GM12874 (cell line): ENCODE data around the gene ITCH.

Source experiments
- TF ChIP-seq, protein P1 (sequence below): IDR thresholded peaks from 2 replicates; pipeline ENCODE4 v1.5.1; 2011; ENCODE audit warnings: low read depth, mild to moderate bottlenecking, control low read depth, low read length, moderate library complexity; ENCODE audit not compliant: insufficient read depth

Gene ITCH

DNA sequence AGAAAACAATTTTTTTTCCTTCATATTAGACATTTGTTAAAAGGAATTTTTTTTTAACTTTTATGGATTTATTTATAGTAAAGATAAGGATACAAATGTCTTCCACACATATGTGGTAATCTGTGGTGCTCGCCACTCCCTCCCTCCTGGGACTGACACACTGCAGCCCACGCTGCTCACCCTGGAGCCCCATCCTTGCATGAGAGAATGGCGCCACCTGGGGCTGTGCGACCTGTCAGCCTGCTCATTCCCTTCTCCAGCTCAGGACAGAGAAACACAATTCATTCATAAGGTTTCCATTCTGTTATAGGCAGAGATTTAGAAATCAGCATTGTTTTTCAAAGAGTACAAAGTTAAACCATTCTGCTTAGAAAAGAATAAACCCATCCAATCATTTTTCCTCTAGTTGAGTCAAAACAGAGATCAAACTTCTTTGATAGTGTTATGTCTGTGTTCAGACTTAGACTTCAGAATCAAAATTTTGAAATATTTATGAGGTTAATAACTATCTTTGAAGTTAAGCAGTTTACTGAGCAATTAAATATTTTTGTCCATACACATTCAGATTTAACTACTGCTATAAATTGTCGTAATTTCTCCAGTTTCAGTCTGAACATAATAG is 110.3 kb downstream of the ITCH start:
- TF ChIP-seq, protein P1, sequence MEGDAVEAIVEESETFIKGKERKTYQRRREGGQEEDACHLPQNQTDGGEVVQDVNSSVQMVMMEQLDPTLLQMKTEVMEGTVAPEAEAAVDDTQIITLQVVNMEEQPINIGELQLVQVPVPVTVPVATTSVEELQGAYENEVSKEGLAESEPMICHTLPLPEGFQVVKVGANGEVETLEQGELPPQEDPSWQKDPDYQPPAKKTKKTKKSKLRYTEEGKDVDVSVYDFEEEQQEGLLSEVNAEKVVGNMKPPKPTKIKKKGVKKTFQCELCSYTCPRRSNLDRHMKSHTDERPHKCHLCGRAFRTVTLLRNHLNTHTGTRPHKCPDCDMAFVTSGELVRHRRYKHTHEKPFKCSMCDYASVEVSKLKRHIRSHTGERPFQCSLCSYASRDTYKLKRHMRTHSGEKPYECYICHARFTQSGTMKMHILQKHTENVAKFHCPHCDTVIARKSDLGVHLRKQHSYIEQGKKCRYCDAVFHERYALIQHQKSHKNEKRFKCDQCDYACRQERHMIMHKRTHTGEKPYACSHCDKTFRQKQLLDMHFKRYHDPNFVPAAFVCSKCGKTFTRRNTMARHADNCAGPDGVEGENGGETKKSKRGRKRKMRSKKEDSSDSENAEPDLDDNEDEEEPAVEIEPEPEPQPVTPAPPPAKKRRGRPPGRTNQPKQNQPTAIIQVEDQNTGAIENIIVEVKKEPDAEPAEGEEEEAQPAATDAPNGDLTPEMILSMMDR: peak; percentile 51

DNA sequence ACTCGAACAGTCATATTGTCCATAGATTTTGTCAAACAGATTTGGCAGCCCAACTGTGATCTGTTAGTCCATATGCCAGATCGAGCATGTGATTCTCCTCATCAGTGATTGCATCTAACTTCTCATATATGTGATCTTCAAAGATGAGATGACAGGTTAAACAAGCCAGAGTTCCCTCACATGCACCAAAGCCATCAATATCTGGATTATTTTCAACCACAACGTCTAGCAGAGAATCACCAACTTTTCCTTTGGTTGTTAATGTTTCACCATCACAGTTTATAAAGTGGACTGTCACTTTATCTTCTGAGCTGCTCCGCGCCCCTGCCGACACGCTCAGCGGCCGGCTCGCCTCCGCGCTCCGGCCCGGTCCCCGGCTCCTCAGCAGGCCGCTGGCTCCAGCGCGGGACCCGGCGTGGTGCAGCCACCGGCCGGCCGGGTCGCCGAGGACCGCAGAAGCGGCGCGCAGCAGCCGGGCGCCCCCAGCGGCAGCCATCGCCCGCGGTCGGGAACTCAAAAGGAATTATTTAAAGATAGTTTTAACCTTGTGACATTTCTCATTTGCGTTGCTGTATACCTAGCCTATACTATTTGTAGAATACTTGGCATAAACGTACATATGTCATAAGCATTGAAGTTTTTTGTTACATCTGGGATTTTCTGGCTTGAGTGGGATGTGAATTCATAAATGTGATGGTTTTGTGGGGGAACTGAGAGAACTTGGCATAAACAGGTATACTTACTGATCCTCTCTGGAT is 113.1 kb downstream of the ITCH start:
- TF ChIP-seq, protein P1: peak; percentile 46

DNA sequence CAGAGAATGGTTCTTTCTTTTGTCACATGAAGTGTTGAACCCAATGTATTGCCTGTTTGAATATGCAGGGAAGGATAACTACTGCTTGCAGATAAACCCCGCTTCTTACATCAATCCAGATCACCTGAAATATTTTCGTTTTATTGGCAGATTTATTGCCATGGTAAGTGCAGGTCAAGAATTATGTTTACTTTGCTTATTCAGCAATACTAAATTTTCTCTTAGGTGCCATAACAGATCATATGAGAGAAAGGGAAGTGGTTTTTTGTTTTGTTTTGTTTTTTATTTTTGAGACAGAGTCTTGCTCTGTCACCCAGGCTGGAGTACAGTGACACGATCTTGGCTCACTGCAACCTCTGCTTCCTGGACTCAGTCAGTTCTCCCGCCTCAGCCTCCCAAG is 116.6 kb downstream of the ITCH start:
- TF ChIP-seq, protein P1: no peak

DNA sequence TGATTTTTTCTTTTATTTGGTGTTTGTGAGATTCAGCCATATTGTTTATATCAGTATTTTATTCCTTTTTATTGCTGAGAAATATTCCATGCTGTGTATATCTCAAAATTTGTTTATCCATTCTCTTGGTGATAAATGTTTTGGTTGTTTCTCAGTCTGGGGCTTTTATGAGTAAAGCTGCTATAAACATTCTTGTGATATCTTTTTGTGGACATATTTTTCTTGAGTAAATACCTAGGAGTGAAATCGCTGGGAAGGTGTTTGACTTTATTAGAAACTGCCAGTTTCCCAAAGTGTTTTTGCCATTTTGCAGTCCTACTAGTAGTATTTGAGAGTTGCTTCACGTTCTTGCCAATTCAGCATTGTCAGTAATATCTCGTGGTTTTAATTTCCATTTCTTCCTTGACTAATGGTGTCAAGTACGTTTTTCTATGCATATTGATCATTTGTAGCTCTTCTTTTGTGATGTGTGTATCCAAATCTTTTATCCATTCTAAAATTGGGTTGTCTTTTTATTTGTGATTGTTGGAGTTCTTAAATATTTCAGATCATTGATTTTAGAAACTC is 122.1 kb downstream of the ITCH start:
- TF ChIP-seq, protein P1: no peak

DNA sequence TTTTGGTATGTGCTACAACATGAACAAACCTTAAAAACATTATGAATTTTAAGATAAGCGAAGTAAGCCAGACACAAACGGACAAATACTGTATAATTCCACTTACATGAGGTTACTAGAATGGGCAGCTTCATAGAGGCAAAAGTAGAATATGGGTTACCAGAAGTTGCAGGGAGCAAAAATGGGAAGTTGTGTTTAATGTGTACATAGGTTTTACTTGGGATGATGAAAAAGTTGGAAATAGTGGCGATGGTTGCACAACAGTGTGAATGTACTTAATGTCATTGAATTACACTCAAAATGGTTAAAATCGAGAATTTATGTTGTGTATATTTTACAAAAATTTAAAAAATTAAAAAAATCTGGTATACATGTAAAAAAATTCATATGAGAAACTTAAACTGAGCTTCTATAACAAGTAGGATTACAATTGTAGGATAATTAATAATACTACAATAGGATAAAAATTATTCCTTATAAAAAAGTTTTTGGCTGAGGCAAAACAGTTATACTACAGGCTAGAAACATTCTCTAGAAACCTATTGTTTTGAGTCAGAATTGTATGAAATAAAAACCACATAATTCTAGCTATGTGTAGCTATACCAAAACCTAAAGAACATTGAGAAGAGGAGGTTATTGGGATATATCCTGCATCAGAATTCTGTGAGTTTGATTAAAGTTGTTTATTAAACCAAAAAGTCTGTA is 128.3 kb downstream of the ITCH start:
- TF ChIP-seq, protein P1: no peak

DNA sequence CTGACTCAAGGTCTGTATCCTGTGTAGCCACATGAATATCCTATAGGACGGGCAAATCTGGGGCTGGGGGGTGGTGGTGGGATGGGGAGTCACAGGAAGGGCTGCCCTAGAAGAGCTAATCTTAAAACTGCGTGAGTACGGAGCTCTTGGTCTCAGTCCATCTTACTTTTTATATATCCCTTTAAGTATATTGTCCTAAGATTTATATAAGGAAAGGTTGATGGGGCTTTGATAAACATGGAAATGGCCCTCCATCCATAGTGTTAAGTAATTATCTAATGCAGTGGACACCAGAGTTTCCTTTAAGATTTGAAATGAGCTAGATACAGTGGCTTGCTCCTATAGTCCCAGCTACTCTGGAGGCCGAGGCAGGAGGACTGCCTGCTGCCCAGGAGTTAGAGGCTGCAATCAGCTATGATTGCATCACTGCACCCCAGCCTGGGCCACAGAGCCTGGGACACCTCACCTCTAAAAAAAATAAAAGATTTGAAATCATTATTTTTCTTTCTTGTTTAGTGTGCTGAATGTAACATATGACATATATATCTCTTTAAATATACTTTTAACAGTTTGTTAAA is 128.9 kb downstream of the ITCH start:
- TF ChIP-seq, protein P1: no peak

DNA sequence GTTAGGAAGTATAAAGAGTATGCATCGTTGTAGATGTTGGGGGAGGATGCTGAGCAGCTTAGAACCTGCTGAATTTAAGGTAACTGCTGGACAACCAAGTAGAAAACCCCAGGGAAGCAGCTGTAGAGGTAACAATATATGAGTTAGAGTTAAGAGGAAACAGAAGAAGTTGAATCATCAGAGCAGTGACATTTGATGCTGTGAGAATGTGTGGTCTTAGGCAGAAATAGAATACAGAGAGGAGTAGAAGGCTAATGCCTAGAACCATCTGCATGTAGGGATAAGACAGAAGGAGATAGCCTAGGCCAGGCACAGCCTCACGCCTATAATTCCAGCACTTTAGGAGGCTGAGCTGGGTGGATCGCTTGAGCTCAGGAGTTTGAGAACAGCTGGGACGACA is 130.6 kb downstream of the ITCH start:
- TF ChIP-seq, protein P1: no peak
